HPDE6-E6E7 (cell line): ENCODE data around the gene PLEKHA7.

Source experiments
- DNase-seq: peaks from one replicate; pipeline ENCODE4 v3.0.0; 2011; ENCODE audit warnings: missing footprints; ENCODE audit errors: extremely low spot score

Gene PLEKHA7

DNA sequence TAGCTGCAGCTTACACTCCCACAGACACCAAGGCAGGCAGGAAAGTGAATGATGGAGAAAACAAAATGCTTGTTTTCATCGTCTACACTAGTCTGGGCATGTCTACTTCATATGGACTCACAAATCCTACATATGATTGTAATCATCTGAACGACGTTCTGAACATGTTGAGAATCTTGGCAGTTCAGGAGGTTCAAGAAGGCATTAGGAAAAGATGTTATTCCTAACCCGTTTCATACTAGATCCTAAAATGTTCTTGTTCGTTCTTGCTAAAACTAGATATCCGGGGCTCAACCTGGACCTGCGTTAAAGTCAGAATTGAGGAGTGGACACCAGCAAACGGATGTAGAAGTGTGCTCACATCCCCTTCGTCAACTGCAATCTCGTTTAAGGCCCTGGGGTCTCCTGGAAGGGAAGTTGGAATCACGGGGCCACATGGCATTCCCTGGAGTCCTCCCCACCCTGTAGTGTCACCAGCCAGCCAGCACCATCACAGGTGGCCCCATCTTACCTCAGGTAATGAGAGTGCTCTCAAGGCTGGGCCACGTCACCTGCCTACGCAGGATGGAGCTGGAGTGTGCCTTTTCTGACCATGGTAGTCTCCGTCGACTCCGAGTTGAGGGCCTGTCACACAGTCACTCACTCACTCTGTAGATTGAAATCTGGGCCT lies 238.5 kb downstream of the PLEKHA7 start:
- DNase-seq = no peak

DNA sequence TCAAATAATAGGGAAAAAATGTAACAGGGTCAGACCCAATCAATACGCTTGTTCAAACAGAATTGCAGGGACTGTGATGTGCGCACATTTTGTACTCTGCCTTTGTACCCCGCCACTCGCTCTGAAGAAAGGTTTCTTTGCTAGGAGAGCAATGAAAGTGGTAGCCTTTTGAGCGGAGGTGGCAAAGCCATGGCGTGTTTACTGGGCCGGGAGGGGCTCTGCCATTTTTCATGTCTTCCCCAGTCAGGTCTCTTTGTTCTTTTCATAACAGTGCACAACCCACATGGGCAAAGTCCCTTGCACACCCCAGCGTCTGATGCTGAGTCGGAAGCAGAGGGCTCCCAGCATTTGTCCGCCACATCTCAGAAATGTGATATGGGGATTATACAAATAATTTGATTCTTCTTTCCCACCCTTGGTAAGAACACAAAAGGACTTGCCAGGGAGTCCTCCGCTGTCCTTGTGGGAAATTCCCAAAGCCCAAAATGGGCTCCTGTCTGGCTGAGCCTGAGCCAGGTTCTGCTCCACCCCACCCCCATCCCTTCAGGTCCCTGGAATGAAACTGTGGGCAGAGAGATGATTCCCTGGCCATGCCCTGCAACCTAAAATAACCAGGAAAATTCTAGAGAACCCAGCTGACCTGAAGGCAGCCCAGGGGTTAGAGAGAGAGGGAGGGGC lies 239.1 kb downstream of the PLEKHA7 start:
- DNase-seq = no peak

DNA sequence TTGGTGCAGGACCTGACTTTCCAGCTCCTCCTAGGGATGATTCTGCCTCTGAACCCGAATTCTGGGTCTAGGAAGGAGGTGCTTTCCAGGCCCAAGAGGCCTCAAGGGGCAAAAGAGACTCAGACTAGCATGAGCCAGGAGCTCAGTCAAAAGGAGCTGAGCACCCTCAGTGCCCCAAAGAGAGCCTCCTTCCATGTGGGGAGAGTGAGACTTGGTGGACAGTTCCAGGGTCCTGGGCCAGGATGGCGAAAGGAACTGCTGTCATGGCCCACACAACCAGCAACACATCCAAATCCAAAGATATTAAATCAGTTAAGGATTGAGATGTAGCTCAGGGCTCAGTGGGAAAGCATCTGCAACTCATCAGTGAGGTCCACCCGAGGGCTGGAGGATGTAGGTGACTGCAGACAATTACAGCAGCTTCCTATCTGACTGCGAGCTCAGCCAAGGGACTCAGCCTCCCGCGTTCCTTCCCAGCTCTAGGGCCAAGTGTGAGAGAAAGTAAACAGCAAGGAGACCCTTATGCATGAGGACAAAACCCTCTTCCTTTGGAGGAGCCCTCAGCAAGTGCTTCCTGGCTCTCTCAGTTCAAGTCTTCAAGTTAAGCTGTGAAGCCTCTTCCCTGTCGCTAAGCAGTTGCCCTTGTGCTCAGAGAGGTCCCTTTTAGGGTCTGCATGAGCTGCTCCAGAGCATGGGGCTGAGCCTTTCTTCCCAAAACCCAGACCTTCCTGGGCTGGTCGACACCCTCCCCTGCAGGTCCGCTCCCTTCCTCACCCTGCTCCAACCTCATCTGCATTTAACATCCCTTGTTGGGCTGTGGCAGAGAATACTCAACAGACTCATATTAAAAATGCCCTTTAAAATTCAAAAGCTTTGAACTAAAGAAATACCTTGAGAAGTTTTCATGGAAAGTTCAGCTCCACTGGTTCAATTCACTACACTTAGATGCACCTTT lies 240.0 kb downstream of the PLEKHA7 start:
- no peak for DNase-seq

DNA sequence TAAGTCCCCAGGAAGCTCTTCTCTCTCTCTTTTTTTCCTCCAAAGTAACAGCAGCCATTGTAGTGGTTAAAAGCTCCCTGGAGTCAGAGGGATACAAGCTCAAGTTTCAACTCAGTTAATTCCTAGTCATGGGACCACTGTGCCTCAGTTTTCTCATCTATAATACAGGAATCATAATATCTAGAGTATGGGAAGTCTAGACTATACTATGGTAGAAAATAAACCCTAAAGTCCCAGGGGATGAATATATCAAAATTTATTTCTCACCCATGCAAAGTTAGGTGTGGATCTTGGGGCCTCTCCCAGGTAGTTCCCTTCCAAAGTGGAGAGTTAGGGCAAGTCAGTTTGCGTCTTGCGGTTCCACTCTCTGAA lies 242.1 kb downstream of the PLEKHA7 start:
- DNase-seq = no peak

DNA sequence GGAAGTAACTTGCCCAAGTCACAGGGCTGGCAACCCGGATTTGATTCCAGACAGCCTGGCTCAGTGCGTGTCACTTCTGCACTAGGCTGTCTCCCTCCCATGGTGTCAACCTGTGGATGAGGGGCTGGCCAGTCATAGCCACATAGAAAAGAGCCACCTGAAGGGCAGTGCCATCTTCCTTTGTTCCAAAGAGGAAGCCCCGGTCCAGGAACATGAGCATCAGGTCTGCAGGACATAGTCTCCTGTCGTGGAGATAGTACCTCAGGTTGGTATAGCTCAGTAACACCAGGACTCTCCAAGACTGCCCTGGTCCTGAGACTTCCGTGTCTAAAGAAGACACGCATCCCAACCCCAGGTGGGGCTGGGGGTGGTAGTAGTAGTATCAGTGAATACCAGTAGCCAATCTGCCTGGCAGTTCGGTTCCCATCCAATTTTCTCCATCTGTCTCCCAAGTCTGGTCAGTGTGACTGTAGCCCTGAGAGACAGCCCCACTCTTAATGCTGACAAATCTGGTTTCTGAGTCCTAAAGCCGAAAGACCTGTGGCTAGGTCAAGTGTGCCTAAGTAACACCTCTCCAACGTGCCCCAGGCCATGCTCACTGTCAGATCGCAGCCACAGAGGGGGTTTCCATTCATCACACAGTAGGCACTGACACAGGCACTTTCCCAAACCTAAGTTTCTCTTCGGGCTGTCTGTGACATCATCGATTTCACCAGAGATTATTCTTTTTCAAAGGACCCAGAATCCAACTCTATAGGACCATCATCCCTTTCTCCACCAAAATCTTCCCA lies 242.7 kb downstream of the PLEKHA7 start:
- no peak for DNase-seq

DNA sequence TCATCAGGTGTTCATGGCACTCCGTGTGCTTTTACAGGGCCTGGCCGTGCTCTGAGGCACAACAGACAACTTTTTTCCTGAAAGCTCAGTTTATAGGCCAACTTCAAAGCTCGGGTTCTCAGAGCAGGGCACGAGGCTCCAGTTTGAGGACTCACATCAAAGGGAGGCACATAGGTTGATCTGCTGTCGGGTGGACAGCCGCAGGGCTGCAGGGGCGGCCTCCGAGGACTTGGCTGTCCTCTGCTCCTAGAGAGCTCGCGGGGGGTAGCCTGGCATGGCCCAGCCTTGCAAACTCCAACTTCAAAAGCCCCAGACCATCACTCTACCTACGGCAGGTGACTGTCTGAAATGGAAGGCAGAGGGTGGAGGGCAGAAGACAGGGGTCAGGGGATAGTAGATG lies 244.2 kb downstream of the PLEKHA7 start:
- no peak for DNase-seq

DNA sequence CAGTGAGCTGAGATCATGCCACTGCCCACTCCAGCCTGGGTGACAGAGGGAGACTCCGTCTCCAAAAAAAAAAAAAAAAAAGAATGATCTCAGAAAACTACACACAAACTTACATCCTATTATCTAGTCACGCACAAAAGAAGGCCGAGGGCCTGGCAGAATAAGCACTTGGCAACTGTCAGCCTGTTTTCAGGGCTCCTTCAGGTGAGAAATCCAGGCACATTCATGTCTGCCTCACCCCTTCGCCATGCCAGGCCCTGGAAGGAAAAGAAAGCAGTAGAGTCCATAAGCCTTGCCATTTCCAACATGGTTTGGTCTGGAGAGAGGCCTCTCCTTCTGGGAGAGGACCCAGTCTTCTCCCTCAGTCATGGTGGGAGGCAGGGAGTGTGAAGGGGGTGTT lies 244.8 kb downstream of the PLEKHA7 start:
- DNase-seq = no peak

DNA sequence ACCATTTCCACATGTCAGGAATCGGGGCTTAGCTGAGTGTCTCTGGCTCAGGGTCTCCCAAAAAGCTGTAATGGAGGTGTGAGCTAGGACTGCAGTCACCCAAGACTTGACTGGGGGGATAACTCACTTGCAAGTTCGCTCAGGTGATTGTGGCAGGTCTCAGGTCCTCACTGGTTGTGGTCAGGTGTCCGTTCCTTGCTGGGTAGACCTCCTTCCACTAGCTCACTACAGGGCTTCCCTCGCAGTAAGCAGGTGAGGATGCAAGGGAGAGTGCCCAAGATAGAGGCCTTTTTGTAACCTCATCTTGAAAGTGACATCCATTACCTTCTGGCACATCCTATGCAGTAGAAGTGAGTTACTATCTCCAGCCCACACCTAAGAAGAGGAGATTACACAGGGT lies 246.3 kb downstream of the PLEKHA7 start:
- DNase-seq = no peak

DNA sequence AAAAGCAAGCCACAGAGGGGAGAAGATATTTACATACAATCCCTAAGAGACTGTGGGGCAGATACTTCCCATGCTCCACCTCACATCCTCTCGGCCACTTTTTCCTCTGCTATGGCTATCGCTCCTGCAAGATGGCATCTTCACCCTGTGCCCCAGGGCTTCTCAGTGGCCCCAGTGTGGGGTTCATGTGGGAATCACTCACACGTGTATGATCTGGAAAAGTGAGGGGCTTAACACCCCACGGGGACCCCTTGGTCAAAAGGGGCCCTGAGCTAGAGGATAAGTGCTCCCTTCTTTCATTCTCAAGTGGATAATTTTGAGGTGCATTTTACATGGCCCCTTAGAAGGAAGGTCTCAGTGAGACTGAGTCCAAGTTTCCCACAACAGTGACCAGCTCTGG lies 247.1 kb downstream of the PLEKHA7 start:
- no peak for DNase-seq

DNA sequence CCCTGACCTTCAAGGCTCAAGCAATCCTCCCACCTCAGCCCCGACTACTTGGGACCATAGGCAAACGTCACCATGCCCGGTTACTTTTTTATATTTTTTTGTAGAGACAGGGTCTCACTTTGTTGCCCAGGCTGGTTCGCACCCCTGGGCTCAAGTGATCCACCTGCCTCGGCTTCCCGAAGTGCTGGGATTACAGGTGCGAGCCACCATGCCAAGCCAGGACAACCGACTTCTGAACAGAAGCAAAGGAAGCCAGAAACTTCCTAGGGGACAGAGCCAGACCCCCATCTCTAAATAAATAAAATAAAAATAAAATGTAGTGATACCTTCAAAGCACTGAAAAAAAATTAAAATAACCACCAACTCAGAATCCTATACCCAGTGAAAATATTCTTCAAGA lies 249.3 kb downstream of the PLEKHA7 start:
- no peak for DNase-seq

DNA sequence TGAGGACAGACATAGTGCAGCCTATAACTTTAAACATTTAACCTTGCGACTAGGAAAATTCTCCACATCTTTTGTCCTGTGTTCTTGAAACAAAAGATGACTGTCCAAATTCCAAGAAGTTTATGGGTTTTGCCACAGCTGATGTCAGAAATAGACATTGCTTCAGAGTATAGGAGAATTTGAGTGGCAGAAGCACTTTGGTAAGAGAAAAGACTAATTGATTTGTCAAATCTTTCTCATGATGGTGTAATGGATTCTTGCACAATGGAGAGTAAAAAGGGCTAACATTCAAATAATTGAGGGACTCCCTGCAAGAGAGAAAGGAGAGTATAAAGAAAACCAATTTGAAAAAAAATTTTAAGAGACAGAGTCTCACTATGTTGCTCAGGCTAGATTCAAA lies 250.5 kb downstream of the PLEKHA7 start:
- no peak for DNase-seq

DNA sequence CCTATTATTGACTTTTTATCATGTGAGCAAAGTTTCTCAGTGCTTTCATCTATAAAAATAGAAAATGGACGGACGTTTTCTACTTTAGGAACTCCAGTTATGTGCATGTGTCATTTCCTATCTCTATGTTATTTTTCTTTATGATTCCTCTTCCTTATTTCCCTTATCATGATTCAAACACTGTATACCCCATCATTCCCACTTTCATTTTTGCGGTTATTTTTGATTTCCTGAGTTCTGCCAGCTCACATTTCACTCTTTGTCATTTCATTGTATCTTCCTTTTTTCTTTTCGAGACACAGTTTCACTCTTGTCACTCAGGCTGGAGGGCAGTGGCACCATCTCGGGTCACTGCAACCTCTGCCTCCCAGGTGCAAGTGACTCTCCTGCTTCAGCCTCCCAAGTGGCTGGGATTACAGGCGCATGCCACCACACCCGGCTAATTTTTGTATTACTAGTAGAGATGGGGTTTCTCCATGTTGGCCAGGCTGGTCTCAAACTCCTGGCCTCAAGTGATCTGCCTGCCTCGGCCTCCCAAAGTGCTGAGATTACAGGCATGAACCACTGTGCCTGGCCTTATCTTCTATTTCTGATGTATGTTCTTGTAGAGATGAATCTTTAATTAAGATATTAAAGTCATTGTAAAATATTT lies 254.2 kb downstream of the PLEKHA7 start:
- DNase-seq = no peak

DNA sequence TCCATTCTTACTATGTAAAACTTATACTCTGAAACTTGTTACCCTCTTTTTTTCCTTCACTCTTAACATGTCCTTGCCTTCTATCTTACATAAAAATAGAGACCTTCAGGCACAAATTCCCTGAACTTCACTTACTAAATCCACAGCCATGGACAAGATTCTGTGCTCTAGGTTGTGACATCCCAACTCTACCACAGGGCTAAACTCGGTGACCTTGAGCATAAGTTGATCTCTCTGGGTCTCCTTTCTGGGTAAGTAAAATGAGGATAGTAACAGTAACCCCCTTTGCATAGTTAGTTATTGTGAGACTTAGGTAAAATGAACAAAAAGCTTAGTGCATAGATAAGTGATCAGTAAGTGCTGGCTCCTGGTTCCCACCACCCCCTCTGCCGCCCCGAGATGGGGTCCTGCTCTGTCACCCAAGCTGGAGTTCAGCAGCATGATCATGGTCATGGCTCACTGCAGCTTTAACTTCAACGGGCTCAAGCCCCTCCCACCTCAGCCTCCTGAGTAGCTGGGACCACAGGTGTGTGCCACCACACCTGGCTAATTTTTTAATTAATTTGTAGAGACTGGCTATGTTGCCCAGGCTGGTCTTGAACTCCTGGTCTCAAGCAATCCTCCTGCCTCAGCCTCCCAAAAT lies 255.7 kb downstream of the PLEKHA7 start:
- DNase-seq = no peak

DNA sequence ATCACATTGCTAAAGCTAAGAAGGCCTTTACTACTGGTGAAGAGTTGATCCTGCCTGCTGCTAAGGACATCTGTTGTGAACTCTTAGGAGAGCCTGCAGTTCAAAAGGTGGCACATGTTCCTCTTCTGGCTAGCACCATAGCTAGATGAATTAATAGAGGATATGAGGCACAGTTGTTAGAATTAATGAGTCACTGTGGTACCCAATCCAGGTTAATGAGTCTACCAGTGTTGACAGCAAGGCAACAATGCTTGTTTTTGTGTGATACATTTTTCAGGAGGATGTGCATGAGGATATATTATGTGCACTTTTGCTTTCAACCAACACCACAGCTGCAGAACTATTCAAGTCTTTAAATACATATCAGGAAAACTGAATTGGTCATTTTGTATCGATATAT lies 263.8 kb downstream of the PLEKHA7 start:
- DNase-seq = no peak

DNA sequence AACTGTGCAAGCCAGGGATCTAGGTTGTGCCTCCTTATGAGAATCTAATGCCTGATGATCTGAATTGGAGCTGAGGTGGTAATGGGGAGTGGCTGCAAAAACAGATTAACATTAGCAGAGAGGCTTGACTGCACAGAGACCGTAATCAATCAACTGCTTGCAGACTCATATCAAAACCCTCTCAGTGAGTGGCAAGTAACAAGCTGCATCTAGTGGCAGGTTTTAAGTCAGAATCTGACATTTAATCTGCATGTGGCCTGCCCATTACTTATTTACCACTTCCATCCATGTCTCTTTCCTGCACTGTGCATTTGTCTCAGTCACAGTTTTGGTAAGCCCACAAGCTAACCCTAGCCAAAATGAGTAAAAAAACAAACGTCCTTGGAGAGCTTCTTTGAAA lies 264.5 kb downstream of the PLEKHA7 start:
- no peak for DNase-seq

DNA sequence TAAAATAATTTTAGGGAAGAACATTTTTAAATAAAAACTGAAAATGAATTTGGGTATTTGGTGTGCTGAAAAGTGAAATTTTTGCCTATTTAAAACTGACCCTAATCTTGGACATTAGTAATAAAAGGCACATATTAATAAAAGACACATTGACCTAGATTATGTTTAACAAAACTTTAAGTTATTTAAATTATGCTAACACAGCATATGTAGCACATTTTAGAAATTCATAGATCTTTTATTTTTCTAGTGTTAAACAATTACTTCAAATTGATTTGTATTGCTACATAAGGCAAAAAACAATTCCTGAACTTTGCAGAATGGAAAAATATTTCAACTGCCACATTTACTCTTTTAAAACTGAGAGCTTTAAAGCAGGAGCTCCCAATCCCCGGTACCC lies 265.1 kb downstream of the PLEKHA7 start:
- no peak for DNase-seq

DNA sequence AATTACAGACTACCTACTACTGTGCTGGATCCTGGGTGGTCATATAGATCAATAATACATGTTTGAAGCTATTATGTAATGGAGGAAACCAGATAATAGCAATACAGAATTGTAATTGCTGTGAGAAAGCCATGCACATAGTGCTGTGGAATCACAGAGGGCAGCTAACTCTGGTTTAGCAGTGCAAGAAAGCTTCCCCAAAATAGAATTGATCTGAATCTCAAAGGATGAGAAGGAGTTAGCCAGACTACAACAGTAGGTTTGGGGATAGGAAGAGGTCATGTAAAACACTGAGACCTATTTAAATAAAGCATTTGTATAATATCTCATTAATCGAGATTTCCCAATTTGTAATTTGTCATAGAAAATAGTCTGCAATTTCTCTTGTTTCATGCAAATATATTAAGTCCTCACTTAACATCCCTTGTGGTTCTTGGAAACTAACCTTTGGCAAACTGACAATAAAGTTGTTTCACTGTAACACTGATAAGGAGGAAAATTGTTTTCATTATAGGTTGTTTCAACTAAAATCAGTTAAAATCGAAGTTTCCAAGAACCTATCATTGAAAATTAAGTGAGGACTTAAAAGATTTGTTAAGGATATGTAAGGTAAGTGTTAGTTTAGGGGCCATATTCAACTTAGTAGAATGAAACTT lies 268.1 kb downstream of the PLEKHA7 start:
- DNase-seq = no peak

DNA sequence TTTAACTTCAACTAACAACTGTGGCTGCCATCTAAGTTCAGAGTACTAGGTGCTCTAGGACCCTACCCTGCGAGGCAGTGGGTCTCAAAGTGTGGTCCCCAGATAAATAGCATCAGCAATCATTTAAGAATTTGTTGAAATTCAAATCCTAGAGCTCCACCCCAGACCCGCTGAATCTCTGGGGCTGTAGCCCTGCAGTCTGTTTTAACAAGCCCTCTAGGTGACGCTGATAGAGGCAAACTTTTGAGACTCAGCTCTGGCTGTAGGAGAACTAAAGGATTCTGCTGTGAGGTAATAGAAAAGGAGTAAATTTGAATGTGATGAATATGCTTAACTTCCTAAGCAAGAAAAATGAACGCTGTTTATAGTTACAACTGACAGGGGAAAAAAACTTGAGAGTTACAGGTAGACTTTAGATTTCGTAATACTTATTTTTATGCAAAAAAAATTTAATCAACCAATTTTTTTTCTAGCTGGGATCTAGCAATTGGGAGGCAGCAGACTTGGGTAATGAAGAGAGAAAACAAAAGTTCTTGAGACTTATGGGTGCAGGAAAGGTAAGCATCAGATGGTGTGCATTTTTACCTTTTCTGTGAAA lies 270.0 kb downstream of the PLEKHA7 start:
- DNase-seq = no peak

DNA sequence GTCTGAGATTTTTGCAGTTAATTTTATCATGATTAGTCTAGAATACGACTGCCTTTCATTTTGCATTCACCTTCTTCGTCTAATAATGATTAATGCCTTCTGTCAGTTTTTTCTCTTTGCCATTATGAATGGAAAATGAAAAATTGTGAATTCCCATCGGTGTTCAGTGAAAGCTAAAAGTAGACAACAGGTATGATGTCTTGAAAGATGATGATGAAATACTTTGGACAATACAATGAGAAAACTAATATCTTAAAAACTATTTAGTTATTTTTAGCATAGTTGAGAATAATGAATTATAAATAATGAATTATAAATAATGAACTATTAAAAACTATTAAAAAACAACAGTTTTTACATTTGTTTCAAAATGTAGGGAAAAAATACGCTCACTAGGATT lies 270.7 kb downstream of the PLEKHA7 start:
- no peak for DNase-seq

DNA sequence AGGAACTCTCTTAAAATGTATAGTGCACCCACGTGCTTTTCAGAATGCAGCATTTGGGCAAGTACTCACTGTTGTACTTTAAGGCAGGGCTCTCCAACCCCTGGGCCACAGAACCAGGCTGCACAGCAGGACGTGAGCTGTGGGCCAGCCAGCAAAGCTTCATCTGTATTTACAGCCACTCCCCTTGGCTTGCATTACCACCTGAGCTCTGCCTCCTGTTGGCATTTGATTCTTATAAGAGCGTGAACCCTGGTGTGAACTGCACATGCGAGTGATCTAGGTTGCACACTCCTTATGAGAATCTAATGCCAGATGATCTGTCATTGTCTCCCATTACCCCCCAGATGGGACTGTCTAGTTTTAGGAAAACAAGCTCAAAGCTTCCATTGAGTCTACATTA lies 272.7 kb downstream of the PLEKHA7 start:
- no peak for DNase-seq
